Activated CD4-positive, CD25-positive, alpha-beta regulatory T cell (primary cell): ENCODE measurements around the gene SNX13.

Source experiments
- DNase-seq, 4 experiments: peaks; one replicate each; lab custom pipeline; 2025; lab: John Stamatoyannopoulos, UW

Gene SNX13

DNA sequence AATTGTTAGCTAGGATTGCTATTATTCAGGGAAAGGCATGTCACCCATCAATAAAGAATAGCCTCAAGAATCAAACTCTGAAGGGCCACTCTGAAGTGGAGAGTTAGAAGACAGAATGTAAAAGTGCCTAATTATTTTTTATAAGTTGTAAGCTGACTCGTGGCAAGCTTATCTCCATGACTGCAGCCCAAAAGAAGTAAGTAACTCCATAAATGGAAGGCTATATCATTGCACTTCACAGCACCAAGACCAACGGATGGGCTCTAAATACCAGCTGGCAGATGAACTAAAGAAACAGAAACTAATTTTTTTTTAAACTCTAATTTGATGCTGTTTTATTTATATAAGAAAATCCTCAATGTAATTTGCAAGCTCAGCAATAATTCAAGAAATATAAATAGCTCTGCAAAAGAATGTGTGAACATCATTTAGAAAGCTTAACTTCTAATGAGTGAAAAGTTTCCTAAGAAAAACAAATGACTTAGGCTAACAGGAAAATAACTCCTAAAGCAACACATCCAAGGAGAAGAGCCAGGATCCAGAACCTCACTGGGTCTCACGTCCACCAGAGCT lies 165.5 kb downstream of the SNX13 start:
- DNase-seq = no peak

DNA sequence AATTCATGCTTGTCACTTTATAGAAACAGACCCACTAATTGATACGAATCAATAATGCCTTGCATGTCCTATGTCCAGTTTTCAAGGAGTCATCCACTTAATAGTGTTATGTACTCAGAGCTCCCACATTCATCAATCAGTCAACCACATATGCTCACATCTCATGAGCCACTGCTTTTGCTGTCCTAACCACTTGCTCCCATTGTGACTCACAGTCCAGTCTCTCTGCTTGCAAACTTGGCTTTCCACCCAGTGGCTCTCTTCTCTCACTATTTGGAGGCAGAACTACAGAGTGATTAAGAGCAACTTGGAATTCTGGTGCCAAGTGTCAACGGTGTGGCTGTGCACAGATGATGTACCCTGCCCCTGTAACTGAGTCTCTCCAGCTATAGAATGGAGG lies 166.0 kb downstream of the SNX13 start:
- no peak for DNase-seq

- DNase-seq = no peak
These were observed 167.0 kb downstream of the SNX13 start for GRCh38 chr7:17773289-17773626.

DNA sequence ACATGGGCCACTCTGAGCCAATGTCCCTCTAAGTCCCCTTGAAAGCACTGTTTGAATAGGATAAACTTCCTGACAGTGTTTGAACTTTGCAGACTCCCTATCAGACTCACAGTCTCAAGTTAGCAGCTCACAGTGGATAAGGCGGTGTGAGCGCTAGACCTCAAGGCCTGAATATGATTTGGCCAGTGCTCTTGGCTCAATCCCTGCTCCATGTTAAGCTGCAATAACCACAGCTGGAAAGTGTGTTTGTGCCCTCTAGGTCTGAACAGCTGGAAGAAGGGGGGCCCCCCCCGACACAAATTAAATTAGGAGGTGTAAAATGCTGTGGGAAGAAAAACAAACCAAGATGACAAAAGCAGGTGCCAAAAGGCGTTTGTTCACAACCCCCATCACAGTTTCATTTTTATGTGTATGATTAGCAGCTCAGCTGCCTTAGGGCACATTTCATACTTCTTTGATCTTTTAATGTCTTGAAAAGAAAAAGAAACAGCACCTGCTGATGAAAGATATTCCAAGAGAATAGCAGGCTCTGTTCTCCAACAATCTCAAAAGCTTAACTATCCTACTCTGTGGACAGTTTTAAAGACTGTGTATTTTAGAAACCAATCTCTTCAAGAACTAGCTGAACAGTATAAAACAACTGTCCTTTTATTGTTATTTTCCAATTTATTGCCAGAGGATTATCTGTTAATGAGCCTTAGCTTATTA lies 167.6 kb downstream of the SNX13 start:
- DNase-seq = no peak

- no peak for DNase-seq
These were observed 168.3 kb downstream of the SNX13 start for GRCh38 chr7:17771901-17772408.

DNA sequence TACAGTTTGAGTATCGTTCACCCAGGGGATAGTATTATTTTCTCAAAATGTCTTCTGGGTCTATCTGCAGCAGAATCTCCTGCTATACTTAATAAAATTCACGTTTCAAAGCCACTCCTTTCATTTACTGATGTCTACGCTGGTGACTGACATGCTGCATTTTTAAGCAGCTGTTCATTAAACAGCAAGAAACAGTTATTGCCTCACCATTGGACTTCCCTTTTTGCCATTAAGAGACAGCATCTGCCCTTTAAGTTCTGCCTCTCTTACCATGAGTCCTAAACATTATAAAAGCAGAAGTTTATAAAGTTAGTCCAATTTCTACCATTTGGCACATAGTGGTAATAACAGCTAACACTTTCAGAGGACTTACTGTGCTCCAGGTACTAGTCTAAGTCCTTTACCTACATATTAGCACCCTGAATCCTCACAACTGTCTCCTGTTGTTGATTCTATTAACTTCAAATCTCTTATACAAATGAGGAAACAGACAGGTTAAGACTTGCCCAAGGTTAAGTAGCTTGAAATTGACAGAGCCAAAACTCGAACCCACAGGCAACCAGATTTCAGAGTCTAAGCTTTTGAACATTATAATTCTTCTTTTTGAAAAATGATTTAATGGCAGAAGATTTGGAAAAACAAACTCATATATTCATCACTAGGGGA lies 169.5 kb downstream of the SNX13 start:
- DNase-seq = no peak

DNA sequence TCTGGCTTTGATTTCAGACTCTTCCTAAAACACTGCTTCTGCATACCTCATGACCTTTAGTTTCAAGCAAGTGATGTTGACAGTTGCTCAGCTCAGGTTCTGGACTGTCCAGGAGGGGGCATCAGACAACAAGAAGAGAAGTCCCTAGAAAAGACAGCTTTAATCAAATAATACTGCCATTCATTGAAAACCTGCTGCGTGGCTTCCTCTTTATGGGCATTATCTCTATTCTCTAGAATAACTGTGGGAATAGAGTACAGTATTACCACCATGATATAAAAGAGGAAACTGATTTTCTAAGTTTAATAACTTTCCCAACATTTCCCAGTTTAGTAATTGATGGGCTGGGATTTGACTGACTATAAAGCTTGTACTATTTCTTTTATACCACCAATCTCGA lies 170.4 kb downstream of the SNX13 start:
- peak in 3 of 4 experiments; percentile 1 to 8 (median 1) for DNase-seq

DNA sequence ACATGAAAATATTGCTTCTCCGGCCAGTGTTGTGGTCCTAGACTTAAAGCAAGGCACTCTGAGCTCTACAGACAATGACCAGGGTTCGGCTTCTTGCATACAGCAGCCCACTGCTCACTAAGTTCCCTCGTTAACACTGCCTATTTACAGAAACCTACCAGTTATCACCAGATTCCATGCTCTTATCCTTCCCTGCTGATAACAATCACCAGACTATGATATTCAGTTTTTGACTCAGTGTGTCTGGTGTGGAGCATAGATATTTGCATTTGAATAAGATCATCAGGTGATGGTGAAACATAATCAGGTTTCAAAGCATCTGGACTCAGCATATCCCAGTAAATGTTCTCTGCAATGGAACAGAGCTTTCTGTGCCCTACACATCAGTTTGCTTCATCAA lies 182.3 kb downstream of the SNX13 start:
- no peak for DNase-seq

DNA sequence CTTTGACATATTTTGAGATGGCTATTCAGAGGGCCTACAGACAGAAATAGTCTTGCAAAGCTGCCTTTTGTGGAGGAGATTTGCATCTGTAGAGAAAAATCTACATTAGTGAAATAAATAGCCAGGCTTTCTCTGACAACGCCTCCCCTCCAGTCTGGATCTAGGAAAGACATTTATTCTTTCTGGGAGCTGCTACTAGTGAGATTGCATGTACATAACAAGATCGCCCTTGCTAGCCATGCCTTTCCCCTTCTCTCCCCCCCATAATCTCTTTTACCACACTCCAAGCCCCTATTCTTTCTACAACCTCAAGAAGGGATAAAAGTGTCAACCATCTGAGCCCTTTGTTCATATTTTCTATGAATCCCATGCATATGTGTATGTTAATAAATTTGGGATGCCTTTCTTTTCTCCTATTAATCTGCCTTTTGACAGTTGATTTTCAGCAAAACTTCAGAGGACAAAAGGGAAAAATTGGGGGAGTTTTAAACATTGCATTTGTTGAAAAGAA lies 194.2 kb downstream of the SNX13 start:
- no peak for DNase-seq

DNA sequence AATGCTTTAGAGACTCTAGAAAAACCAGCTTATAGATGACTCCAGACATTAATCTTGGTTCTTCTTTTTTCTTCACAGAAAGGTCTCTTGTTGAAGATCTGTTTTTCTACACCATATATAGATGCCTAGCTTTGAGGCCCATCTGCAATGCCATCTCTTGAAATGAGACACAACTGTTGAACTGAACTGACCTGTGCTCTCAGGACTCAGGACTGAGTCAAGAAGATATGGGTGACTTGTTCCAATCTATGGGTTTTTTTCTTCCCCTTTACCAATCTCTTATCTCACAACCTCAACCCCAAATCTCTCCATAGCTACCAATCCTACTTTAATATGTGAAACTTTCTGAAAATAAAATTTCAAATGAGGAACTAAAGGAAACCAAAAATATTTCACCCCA lies 194.7 kb downstream of the SNX13 start:
- DNase-seq = no peak

DNA sequence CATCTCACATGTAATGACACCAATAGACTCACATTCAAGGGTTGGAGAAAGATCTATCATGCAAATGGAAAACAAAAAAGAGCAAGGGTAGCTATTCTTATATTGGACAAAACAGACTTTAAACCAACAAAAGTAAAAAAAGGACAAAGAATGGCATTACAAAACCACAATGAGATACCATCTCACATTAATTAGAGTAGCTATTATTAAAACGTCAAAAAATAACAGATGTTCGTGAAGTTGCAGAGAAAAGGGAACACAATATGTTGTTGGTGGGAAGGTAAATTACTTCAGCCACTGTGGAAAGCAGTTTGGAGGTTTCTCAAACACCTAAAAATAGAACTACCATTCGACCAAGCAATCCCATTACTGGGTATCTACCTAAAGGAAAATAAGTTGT lies 197.0 kb downstream of the SNX13 start:
- DNase-seq = no peak

DNA sequence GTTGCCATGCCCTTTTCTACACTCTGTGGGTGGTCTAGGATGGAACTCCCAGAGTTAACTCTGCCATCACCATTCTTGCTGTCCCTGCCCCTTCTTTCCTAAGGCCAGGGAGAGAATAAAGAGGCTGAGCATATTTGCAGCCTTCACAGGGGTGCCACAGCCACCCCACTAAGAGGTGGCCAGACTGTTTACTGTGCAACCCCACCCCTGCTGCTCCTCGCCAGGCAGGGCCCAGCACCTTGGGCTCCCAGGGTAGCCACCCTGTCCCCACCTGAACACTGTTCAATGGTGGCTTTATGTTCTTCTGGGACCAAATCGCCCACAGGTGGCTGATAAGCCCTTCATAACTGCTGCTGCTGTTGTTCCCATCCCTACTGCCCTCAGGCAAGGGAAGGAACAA lies 198.9 kb downstream of the SNX13 start:
- no peak for DNase-seq
